Skeletal muscle cell (primary cell): ENCODE measurements around the gene NUP88.
"Not testable (repeated sequence)": the region's sequence is repeated elsewhere in the genome, so short reads cannot be mapped to it uniquely, and the experiment has no call there.

Source experiments
- DNase-seq: peaks from one replicate; pipeline ENCODE4 v3.0.0-alpha.2; 2010; ENCODE audit warnings: low read depth
- H3K4me3 ChIP-seq: 2 replicates; pipeline ENCODE4 v1.5.1; 2011; ENCODE audit warnings: low read depth, mild to moderate bottlenecking, control low read depth, low read length, moderate library complexity

The NUP88 gene

DNA sequence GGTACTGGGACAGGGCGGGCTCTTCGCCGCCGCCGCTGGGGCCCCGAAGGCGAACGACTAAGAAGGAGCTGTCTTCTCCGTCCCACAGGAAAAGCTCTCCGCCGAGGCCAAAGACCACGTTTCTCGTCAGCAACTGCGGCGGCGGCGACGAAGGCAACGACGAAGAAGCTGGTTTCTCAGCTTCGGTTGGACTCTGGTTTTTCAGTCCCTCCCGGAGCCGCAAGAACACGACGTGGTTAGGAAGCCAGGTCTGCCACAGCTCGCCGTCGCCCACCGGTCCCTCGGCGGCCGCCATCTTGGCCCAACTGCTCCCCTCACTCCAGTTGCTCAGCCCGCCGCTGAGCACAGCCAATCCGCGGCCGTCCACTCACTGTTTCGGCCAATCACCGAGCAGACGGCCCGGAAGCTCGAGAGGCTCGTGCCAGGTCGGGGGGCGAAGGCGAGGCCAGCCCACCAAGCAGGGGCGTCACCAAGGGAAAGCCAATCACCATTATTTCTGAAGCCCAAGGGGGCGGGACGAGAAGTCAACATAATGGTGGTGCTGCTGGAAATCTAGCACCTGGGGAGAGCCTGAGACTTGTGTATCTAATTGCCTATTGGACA is at the start of gene NUP88:
Gene NUP88, minus strand, starts transcription at position 307 of the 603 bp plus-strand sequence. Its CDS starts 12 bp downstream, at position 295.
- DNase-seq = peak; percentile 92
- peak within 1 kb of the TSS; percentile 96 for H3K4me3 ChIP-seq

GRCh38 chr17:5468075-5468473 is 48.6 kb upstream of the NUP88 start:
- H3K4me3 ChIP-seq = peak overlapping the region; percentile 87
- DNase-seq = no peak

GRCh38 chr17:5467416-5467815 is 48.0 kb upstream of the NUP88 start:
- no peak for DNase-seq
- peak overlapping the region; percentile 87 for H3K4me3 ChIP-seq

GRCh38 chr17:5466295-5466694 is 46.8 kb upstream of the NUP88 start:
- no peak overlapping the region for H3K4me3 ChIP-seq
- no peak for DNase-seq

DNA sequence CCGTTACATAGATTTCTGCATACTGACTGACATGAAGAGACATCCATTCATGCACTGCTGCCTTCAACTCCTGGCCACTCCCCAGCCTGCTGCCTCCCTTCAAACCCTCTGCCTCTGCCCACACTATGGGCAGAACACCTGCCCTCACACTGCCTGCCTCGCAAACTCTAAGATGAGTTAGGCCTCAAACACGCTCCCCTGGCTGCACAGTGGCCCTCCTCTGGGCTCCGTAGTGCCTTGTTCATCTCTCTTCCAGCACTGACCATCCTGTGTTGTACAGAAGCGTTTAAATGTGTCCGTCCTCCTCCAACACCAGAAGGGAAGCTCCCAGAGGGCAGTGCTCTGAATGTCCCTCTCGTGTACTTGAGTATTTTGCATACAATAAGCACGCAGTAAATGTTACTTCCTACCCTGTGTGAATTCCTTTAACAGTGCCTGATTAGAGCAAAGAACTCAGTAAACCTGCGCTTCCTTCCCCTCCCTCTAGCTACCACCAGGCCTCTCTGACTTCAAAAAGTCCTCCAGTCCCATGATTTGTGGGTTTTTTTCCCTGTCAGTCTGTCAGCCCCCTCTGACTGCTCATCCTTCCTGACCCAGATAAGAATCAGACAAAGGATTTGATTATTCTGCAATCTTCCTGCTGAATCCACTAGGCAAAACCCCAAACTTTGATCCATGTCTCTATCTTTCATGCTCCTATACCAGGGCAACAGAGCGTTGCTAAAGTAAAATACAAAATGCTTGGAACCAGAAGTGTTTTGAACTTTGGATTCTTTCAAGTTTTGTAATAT is 45.5 kb upstream of the NUP88 start:
- H3K4me3 ChIP-seq = no peak overlapping the region
- no peak for DNase-seq

GRCh38 chr17:5446786-5447185 is 27.3 kb upstream of the NUP88 start:
- no peak overlapping the region for H3K4me3 ChIP-seq
- no peak for DNase-seq

GRCh38 chr17:5444209-5444608 is 24.7 kb upstream of the NUP88 start:
- no peak for DNase-seq
- no peak overlapping the region for H3K4me3 ChIP-seq

DNA sequence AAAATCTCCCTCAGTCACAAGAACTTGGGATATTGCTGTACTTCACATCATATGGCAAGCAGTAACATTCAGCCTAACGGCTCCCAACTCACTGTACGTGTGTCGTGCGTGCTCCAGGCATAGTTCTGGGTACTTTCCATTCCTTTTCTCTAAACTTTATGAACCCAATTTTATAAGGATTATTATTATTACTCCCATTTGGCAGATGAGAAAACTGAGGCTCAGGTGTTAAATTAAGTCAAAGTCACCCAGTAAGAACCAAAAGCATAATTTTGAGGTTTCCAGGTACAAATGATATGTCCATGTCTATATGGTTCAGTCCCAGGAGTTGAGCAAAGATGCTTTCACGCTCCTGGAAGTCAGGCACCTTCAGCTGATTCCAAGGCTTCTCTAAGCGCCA is 24.3 kb upstream of the NUP88 start:
- H3K4me3 ChIP-seq = no peak overlapping the region
- DNase-seq = no peak

DNA sequence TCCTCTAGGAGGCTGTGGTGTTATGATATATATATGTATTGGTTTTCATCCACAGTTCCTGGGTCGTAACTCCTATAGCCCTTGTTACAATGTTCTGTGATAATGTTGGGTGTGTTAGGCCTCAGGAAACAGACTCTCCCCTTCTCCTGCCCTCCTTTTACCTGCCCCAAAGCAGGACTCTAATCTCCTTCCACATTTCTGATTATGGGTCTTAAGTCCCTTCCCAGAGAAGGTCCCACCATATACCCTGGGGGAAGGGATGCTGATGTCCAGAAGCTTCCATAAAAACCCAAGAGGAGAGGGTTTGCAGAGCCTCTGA is 19.9 kb upstream of the NUP88 start:
- no peak for DNase-seq

GRCh38 chr17:5438716-5439445 is 19.4 kb upstream of the NUP88 start, which contains the start of gene C1QBP:
Gene C1QBP (minus strand): TSS chr17:5439155. CDS start chr17:5439073, 82 bp downstream.
- DNase-seq = peak; percentile 56
- H3K4me3 ChIP-seq = peak within 1 kb of the TSS; percentile 78

More for the DNA sequence above, 19.9 kb upstream of the NUP88 start:
- peak overlapping the region; percentile 78 for H3K4me3 ChIP-seq

DNA sequence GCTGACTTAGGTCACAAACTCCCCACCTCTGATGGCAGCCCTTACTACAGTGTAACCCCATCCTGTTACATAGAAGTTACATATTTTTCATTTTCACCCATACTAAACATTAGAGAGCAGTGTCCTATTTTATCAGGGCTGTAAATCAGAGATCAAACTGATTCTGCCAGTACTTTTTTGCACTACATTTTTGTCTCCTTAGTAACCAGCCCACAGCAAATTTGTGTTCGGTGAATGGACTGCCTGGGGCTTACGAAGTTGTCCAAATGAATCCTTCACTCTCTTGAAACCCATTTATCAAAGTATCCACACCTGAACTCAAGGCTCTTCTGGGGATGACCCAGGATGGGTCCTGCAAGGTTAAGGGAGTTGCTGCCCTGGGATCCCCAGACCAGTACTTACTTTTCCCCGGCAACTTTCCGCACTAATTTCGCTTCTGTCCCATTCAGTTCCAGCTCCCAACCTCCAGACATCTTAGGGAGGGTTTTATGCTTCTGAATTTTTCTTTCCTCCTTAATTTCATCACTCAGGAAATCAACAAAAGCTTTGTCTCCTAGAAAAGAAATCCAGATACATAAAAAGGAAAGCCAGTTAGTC is 18.4 kb upstream of the NUP88 start:
- DNase-seq = no peak
- peak overlapping the region; percentile 78 for H3K4me3 ChIP-seq

DNA sequence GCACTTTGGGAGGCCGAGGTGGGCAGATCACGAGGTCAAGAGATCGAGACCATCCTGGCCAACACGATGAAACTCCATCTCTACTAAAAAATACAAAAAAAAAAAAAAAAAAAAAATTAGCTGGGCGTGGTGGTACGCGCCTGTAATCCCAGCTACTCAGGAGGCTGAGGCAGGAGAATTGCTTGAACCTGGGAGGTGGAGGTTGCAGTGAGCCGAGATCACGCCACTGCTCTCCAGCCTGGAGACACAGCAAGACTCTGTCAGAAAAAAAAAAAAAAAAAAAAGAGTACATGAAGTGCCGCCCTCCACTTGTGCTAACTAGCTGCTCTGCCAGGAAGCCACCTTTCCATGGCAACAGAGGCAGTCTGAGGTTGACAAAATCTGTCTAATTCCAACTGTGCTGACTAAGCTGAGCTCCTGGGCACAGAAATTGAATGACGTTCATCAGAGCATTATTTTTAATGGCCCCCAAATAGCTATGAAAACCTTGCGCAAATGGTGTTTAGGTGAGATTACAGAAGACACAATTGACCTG is 16.4 kb upstream of the NUP88 start:
- DNase-seq, H3K4me3 ChIP-seq: not testable (repeated sequence)

- no peak for DNase-seq
Measured at GRCh38 chr17:5434984-5435383, 15.5 kb upstream of the NUP88 start.

GRCh38 chr17:5431949-5432556 is 12.6 kb upstream of the NUP88 start:
- no peak for DNase-seq
- no peak overlapping the region for H3K4me3 ChIP-seq

More at GRCh38 chr17:5434984-5435383, 15.5 kb upstream of the NUP88 start:
- no peak overlapping the region for H3K4me3 ChIP-seq

- DNase-seq, H3K4me3 ChIP-seq: not testable (repeated sequence)
Measured at GRCh38 chr17:5431234-5431633, 11.8 kb upstream of the NUP88 start.

GRCh38 chr17:5430413-5430999 is 11.0 kb upstream of the NUP88 start:
- no peak for DNase-seq
- no peak overlapping the region for H3K4me3 ChIP-seq

DNA sequence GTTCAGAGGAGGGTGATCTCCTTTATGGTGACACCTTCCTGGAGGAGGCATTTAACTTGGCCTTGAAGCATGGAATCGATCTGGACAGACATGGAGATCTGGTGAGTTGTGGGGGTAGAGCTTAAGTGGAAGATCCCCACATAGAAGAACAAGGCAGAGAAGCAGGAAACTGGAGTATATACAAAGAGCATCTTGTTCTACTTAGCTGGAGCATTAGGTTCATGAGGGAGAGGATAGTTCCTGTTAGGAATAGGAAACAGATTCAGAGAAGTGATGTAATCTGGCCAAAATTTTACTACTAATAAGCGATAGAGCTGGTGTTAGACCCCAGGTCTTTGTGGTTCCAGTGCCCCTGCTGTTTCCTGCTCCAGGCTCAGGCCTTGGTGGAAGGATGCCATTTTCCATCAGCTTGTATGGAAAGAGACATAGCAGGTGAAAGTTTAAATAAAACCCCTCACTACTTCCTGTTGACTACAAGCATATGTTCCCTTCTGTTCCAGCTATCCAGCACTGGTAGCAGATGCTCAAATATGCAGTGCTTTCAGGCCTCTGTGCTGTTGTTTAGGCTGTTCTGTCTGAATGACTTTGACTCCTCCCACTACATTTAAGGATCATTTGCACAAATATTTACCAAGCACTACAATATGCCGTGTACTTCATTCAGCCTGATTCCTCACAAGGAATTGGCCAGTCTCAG is 9.9 kb upstream of the NUP88 start:
- H3K4me3 ChIP-seq = no peak overlapping the region
- DNase-seq = no peak

GRCh38 chr17:5425826-5426225 is 6.4 kb upstream of the NUP88 start:
- no peak overlapping the region for H3K4me3 ChIP-seq
- no peak for DNase-seq
